HPDE6-E6E7 (cell line): ENCODE data around the gene MICOS13.

Source experiments
- DNase-seq: peaks from one replicate; pipeline ENCODE4 v3.0.0; 2011; ENCODE audit warnings: missing footprints; ENCODE audit errors: extremely low spot score

Gene MICOS13

DNA sequence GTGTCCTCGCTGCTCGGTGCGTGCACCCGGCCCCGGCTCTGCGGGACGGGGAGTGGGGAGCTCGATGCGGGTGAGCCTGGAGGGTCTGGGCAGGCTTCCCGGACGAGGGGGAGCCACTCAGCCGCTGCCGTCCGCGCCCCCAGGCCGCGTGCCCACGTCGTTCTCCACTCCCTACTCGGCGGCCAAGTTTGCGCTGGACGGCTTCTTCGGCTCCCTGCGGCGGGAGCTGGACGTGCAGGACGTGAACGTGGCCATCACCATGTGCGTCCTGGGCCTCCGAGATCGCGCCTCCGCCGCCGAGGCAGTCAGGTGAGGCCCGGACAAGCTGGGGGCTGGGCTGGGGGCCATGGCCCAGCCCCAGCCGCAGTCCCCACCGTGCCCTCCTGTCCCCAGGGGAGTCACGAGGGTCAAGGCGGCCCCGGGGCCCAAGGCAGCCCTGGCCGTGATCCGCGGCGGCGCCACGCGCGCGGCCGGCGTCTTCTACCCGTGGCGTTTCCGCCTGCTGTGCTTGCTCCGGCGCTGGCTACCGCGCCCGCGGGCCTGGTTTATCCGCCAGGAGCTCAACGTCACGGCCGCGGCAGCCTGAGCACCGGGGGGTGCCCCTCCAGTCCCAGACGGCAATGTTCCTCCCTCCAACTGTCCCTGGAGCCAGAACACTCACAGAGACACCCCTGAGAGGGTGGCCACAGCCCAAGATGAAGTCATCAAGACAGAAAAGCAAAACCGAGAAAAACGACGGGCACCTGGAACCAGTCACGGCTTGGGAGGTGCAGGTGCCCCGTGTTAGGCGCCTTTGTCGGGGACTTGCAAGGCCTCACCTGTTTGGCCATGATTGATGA lies 7.3 kb upstream of the MICOS13 start:
- DNase-seq, result no peak

DNA sequence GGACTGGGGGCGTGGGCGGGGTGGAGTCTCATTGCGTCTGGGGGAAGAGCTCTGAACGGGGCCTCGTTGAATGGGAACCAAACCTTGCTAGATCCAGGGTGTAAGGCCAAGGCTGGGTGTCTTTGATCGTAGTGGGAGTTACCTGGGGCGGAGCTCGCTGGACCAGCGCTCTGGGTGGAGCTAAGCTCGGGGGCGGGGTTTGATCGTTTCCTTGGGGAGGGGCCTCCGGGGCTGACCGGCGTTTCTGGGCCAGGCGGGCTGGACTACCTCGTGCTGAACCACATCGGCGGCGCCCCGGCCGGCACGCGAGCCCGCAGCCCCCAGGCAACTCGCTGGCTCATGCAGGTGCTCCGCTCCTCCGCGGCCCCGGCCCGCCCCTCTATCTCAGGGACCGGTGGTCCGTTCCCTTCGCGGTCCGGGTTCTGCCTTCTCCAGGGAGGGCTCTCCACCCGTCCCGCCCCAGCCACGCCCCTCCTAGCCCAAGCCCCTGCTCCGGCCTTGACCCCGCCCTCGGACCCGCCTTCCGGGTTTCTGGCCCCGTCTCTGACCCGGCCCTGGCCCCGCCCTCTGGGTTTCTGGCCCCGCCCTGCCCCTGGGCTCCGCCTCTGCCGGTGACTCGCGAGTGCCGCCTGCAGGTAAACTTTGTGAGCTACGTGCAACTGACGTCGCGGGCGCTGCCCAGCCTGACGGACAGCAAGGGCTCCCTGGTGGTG lies 6.5 kb upstream of the MICOS13 start:
- DNase-seq, result peak; percentile 79

DNA sequence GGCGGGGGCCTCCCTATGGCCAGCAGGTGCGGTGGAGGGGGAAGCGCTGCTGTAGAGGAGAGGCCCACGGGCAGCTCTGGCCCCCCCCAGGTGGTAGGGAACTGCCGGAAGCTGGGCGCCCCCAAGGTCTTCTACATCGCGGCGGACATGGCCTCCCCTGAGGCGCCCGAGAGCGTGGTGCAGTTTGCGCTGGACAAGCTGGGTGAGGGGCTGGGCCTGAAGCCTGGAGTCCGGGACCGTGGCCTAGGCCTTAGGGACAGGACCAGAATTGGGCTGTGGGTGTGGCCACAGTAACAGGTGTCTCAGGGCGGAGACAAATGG lies 6.0 kb upstream of the MICOS13 start:
- DNase-seq, result no peak

DNA sequence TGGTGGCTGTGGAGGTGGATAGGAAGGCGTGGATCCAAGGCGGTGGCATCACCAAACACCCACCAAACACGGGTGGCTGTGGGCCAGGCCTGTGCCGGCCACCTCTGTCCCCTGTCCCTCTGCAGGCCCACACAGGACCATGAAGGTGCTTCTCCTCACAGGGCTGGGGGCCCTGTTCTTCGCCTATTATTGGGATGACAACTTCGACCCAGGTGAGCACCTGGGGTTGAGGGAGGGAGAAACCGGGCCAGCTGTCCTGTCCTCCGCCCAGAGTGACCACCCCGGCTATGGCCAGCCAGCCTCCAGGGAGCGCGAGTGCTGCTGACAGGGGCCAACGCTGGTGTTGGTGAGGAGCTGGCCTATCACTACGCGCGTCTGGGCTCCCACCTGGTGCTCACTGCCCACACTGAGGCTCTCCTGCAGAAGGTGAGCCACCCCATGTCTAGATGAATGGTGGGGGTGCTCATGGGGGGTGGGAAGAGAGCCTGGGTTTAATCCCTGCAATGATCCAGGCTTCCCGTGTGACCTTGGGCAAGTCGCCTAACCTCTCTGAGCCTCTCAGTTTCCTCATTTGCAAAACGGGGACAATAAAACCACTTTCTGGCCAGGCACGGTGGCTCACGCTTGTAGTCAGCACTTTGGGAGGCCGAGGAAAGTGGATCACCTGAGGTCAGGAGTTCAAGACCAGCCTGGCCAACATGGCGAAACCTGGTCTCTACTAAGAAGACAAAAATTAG lies 4.5 kb upstream of the MICOS13 start:
- no peak for DNase-seq

DNA sequence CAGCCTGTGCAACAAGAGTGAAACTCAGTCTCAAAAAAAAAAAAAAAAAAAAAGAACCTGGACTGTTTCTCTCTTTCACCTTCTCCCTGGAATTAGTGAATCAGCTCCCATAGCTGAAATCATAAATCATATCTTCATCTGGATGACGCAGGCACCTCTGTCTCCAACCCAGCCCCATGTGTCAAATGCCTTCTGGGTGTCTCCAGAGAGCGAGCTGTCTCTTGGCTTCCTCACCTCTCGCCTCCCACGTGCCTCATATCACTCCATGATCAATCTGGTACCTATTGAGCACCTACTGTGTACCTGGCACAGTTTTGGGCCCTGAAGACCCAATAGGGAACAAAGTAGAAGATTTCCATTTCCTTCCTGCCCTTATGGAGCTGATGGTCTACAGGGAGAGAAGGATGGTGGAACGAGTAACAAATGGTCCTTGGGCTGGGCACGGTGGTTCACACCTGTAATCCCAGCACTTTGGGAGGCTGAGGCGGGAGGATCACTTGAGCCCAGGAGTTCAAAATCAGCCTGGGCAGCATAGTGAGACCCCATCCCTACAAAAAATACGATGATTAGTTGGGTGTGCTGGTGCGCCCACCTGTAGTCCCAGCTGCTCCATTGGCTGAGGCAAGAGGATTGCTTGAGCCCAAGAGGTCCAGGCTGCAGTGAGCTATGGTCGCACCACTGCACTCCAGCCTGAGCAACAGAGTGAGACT lies 3.0 kb upstream of the MICOS13 start:
- DNase-seq, result no peak

DNA sequence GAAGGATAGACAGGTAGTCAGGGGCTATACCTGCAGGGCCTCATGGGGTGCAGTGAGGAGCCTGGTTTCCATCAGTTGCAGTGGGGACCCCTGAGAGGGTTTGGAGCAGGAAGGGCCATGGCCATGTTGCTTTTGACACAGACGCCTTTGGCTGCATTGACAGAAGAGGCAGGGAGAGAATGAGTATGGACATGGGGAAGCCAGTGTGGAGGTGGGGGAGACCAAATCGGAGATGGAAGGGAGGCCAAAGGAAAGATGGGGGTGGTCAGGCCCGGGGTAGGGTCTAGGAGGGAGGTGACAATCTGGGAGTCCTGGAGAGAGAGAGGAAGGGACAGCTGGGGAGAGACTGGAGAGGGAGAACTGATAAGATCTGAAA lies 1.8 kb upstream of the MICOS13 start:
- no peak for DNase-seq

DNA sequence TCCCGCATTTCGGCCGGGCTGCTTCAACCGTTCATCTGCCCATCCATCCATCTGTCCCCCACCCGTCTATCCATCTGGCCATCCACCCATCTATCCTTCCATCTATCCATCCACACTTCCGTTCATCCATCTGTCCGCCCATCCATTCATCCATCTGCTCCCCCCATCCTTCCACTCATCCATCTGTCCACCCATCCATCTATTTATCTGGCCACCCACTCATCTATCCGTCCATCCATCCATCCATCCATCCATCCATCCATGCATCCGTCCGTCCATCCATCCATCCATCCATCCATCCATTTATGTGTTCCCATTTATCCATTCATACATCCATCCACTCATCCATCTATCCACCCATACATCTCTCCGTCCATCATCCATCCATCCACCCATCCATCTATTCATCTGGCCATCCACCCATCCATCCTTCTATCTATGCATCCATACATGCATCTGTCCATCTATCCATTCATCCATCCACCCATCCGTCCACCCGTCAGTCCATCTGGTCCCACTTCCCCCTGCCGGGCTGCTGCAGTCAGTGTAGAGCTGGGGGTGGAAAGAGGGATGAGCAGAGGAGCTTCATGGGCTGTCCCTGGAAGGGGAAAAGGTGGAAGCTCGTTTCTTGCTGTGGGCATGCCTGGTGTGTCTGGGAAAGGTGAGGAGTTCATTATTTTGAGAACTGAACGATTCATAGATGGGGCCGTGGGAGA lies 1.2 kb upstream of the MICOS13 start:
- DNase-seq, result no peak

DNA sequence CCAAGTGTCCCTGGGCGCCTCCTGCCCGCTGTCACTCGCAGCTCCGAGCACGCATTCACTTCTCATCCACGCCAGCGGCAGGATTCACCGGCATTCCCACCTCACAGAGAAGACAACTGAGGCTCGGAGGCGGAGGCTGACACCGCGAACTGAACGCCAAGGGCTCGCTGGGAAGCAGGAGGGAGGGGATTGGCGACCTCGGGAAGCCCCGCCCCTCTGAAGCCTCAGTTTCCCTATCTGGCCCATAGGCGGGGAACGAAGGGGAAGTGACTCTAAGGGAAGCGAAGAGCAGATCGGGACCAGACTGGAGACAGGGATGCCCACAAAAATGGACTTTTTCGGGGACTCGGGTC lies 256 bp downstream of the MICOS13 start:
- DNase-seq, result no peak

DNA sequence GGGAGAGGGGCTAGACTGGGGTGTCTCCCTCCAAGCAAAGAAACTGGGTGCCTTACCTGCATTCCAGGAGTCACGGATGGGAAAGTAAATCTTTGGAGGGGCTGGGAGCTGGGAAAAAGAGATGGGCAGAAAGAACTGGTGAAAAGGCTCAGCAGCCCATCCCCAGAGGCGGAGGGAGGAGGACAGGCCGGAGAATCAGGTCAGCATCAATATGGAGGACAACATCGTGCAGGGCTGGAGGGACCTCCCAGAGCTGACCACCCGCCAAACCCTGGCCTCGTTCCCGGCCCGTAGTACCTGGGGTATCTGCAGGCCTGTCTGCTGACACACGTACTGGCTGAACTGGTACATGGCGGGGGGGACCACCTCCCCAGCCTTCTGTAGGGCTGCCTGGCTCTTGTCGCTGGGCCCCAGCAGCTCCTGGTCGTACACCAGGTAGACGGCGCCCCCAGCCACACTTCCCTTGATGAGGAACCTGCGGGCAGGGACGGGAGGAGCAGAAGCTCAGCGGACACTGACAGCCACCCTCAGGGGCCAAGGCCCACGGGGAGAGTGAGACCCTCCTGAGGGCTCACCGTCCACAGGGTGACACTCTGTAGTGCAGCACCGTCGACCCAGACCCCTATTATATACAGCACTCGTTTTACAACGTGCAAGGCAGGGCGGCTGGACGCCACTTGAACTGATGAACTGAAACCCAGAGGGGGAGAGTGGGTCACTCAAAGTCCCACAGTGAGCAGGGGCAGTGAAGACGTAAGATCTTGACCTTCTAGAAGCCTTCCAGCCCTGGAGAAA lies 830 bp downstream of the MICOS13 start:
- no peak for DNase-seq

DNA sequence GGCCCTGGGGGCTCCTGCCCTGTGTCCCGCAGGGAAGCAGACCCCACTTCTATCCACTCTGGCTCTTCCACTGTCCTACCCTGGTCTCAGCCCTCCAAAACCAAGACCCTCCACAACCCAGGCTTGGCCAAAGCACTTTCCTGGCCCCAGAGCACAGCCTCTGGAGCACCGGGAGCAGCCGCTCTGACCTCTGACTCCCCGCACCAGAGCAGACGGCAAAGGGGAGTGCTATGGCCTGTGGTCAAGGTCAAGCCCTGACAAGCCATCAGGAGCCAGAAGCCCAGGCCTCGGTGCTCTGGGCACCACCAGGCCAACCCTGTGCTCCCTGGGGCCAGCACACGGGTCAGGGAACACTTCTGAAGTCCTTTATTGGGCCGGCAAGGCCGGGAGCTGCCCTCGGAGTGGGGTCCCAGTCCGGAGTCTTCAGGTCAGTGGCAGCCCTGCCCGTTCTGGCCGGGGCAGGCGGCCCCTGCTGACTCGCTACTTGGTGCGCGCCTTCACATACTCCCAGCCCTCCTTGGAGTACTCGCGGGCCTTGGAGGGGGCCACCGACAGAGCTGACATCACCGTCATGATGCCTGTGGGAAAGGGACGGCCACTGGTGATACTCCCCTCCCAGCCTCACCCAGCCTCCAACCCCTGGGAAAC lies 2.1 kb downstream of the MICOS13 start:
- DNase-seq, result no peak

DNA sequence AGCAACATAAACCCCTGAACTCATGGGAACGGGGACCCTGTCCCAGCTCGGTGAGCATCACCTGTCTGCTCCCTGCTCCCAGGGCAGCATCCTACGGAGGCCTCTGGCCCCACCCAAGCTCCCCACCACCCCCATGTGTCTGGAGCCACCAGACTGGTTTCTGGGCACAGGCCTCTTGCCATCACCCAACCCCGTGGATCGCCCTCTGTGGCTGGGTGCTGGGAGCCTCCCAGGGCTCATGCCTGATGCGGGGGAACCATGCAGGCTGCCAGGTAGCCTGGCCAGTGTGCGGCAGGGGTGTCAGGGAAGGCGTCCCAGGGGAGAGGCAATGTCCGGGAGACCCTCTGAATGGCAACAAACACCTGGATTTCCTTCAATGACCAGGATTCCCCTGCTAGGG lies 2.7 kb downstream of the MICOS13 start:
- DNase-seq, result no peak

DNA sequence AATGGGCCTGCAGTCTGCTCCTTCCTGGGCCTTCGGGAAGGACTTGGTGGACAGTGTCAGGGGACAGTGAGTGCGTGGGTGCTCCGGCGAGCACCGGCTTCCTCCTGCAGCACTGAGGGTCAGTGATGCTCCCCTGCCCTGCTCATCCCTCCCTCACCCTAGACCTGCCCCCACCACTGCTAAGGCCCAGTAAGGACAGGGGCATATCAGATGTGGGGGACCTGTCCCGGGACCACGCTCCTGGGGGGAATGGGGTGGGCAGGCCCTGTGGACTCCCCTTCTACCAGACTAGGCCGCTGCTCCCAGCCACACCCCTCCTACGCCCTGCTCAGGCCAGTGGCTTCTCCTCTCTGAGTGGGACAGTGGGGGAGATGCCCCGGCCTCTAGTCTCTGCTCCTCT lies 3.2 kb downstream of the MICOS13 start:
- DNase-seq, result no peak

DNA sequence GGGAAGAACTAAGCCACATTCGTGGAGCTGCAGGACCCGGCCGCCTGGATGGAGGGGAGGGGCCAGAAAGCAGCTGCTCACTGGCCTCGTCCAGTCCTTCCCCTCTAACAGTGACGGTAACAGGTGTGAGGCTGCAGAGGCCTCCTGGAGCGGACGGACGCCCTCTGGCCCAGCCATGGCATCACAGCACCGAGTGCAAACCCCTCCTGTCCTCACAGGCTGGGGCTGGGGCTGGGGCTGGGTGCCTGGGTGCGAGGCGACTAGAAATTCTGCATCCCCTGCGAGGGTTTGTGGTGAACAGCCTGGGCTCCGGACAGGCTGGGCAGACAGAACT lies 3.6 kb downstream of the MICOS13 start:
- DNase-seq, result no peak

DNA sequence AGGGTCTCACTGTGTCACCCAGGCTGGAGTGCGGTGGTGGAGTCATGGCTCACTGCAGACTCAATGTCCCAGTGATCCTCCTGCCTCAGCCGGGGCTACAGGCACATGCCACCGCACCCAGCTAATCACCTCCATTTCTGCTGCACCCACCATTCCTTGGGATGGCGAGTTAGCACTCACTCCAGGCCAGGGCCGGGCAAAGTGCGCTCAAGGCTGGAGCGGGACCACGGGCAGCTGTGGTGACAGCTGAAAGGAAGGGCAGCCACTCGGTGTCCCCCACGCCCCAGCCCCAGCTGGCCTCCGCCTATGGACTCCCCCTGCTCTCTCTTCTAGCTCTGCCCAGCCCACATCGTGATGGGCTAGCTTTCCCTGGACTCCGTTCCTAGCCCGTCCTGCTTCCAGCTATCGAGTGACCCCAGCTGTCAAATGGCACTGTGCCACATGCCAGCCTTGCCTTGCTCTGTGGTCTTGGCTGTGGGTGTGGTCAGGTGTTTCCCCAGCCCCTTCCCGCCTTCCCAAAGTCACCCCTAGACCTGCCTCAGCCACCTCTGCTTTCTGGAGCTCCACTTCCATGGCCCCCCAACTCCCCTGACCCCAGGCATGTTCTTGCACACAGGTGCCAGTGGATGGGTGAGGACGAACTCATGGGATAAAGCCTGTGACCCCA lies 4.1 kb downstream of the MICOS13 start:
- DNase-seq, result no peak

DNA sequence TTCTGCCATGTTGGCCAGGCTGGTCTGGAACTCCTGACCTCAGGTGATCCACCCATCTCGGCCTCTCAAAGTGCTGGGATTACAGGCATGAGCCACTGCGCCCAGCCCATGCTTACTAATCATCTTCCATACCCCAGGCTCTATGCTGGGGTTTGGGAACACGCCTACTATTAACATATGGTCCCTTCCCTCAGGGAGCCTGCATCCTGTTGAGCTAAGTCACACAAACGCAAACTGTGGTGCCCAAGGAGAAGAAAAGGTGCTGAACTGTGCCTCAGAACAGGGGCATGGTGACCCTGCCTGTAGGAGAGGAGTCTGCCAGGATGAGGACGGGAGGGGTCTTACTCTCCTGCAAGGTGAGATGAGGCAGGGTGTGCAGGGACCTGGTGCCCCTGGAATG lies 5.6 kb downstream of the MICOS13 start:
- DNase-seq, result no peak

DNA sequence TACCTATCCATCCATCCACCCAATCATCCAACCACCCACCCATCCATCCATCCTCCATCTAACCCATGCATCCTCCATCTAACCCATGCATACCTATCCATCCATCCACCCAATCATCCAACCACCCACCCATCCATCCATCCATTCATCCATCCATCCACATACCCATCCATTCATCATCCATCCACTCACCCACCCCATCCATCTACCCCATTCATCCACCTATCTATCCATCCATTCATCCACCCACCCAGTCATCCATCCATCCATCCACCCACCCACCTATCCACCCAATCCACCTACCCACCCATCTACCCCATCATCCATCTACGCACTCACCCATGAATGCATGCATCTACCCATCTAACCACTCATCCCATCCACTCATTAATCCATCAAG lies 6.6 kb downstream of the MICOS13 start:
- DNase-seq, result no peak

DNA sequence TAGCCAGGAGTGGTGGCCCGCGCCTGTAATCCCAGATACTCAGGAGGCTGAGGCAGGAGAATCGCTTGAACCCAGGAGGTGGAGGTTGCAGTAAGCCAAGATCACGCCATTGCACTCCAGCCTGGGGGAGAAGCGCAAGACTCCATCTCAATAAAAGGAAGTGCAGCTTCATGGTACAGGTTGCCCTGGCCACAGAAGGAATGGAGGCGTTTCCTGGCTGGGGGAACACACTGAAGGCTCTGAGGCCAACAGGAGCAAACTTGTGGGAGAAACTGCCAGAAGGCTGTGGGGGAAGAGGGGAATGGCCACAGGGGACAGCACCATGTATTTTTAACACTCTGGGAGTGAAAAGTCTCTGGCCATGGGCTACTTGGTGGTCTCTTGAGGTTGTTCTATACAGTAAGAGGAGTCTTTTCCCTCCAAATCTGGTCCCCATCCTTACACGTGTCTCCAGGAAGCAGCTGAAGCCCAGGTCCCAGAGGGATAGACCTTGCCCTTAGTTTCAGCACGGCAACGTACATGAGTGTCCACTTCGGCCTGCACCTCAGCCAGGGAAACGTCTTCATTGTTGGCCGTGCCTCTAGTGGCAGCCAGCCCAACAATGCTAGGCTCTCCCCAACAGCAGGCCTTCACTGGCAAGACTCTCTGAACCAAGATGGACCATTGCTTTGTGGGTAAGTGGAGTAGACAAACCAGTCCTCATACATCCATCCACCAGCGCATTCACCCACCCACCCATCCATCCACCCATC lies 7.4 kb downstream of the MICOS13 start:
- DNase-seq, result no peak

DNA sequence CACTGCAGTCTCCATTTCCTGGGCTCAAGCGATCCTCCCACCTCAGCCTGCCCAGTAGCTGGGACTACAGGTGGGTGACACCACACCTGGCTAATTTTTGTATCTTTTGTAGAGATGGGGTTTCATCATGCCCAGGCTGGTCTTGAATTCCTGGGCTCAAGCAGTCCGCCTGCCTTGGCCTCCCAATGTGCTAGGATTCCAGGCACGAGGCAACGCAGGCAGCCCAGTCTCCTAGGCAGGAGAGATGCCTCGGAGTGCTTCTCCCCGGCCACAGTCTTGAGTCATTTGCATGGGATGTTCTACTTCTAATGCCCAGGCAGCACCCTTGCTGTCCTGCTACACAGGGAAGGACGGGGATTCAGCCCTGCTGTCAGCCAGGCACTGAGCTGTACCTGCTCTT lies 8.7 kb downstream of the MICOS13 start:
- DNase-seq, result no peak

DNA sequence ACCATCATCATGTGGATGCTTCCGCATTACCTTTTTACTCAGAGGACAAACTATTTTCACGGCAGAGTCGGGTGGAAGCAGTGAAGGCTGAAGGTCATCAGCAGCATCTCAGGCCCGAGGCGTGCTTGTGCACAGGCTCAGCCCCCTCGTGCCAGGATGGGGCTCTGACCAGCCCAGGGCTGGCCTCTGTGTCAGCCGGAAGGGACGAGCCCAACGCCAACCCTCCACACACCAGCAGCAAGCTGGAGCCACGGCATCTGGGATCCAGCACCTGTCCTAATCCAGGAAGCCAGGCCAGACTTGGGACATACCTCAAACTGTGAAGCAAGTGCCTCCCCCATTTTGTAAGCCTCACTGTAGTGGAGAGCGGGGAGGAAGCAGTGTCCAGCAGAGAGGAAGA lies 11.1 kb downstream of the MICOS13 start:
- no peak for DNase-seq
